WERI-Rb-1 (cell line): Measurements from ENCODE around the gene THRSP.

Experiments
- DNase-seq: peaks from one replicate; pipeline ENCODE4 v3.0.0-alpha.2; 2020
- H3K27ac ChIP-seq: fragments of 250-450 bp; sonication (Bioruptor Pico); 2 replicates; pipeline ENCODE4 v1.5.1; 2020; ENCODE audit warnings: mild to moderate bottlenecking, moderate library complexity
- H3K27me3 ChIP-seq: fragments of 250-450 bp; sonication (Bioruptor Pico); 2 replicates; pipeline ENCODE4 v1.5.1; 2021; ENCODE audit warnings: mild to moderate bottlenecking, low read depth, moderate library complexity; ENCODE audit not compliant: insufficient read depth, severe bottlenecking
- H3K36me3 ChIP-seq: fragments of 250-450 bp; sonication (Bioruptor Pico); 2 replicates; pipeline ENCODE4 v1.5.1; 2020; ENCODE audit warnings: mild to moderate bottlenecking, moderate library complexity
- H3K4me3 ChIP-seq: 2 replicates; pipeline ENCODE4 v1.5.1; 2011; ENCODE audit warnings: low read depth, mild to moderate bottlenecking, control low read depth, low read length
- H3K9me3 ChIP-seq: fragments of 250-450 bp; sonication (Bioruptor Pico); 2 replicates; pipeline ENCODE4 v1.5.1; 2021; ENCODE audit warnings: mild to moderate bottlenecking, moderate library complexity; ENCODE audit not compliant: severe bottlenecking
- TF ChIP-seq, protein P1 (sequence below): IDR thresholded peaks from 2 replicates; pipeline ENCODE4 v1.5.1; 2011; ENCODE audit warnings: low read depth, mild to moderate bottlenecking, control low read depth, inconsistent platforms, low read length

The THRSP gene

DNA sequence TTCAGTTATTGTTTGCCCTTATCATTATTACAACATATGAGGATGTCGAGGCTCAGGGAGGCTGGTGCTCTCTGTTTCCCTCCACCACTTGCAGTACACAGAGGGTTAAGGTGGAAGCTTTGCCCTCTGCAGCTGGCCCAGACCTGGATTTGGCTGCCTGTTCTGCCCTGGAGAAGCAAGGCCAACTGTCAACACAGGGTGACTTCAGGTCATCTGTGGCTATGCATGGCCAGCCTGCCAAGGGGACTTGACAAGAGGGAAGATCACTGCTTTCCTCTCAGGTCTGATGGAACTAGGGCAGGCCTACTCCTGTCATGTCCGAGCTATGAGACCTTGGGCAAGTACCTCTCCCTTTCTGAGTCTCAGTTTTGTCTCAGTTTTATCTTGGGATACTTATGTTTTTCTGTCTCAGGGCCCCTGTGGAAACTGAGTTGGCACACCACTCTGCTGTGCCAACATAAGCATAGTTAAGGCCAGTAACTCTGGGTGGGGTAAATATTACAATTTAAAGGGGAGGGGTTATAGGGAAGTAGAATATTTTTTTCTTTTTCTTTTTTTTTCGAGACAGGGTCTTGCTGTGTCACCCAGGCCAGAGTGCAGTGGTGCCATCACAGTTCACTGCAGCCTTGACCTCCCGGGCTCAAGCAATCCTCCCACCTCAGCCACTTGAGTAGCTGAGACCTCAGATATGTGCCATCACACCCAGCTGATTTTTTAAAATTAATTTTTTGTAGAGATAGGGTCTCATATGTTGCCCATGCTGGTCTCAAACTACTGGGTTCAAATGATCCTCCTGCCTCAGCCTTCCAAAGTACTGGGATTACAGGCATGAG, 2.4 kb upstream of the THRSP start:
- TF ChIP-seq, protein P1, sequence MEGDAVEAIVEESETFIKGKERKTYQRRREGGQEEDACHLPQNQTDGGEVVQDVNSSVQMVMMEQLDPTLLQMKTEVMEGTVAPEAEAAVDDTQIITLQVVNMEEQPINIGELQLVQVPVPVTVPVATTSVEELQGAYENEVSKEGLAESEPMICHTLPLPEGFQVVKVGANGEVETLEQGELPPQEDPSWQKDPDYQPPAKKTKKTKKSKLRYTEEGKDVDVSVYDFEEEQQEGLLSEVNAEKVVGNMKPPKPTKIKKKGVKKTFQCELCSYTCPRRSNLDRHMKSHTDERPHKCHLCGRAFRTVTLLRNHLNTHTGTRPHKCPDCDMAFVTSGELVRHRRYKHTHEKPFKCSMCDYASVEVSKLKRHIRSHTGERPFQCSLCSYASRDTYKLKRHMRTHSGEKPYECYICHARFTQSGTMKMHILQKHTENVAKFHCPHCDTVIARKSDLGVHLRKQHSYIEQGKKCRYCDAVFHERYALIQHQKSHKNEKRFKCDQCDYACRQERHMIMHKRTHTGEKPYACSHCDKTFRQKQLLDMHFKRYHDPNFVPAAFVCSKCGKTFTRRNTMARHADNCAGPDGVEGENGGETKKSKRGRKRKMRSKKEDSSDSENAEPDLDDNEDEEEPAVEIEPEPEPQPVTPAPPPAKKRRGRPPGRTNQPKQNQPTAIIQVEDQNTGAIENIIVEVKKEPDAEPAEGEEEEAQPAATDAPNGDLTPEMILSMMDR: no peak
- peak; percentile 90 for DNase-seq

DNA sequence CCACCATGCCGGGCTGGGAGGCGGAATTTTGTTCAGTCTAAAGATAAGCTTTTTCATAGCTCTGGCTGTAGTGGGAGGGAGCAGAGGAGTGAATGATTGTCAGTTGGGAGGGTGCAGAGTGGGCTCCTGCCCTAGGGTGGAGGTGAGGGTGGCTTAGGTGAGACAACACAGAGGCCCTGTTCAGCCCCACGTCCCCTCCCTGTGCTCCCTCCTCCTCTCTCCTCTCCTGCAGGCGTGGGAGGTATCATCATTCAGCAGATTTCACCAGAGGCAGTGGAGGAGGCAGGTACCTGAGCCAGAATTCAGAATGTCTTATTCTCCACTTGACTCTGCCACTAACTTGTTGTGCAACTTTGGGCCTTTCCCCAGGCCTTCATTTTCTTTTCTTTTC, 1.7 kb upstream of the THRSP start:
- Histone ChIP-seq H3K9me3 (no peaks in the 10 kb centered on the region), H3K4me3 (no peak overlapping the region), H3K27ac (peak overlapping the region; percentile 85), H3K27me3 (no peaks in the 10 kb centered on the region), H3K36me3 (peaks cover 4% of the 10 kb centered on the region)
- TF ChIP-seq, protein P1: no peak
- peak; percentile 41 for DNase-seq

More for the DNA sequence above, 2.4 kb upstream of the THRSP start:
- peak overlapping the region; percentile 85 for H3K27ac ChIP-seq
- H3K9me3 ChIP-seq: no peaks in the 10 kb centered on the region
- H3K36me3 ChIP-seq: peaks cover 2% of the 10 kb centered on the region; the same call in 1 of the 2 replicates
- H3K4me3 ChIP-seq: no peak overlapping the region
- no peaks in the 10 kb centered on the region for H3K27me3 ChIP-seq

DNA sequence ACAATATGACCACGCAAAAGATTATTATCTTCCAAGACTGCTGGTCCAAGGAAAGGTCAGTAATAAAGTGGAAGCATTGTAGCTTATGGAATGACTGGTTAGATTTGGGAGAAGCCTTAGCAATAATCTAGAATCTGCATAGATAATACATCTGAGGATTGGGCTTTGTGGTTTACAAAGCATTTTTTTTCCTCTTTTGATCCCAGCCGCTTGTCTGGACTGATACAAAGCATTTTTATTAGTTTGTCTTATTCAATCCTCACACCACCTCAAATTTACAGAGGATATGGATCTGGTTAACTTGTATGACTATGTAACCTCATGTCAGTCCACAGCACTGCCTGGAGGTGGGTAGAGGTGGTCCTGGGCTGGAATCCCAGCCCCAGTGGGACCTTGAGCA, 990 bp upstream of the THRSP start:
- no peaks in the 10 kb centered on the region for H3K27me3 ChIP-seq
- no peaks in the 10 kb centered on the region for H3K9me3 ChIP-seq
- peak overlapping the region; percentile 34; the same call in 1 of the 2 replicates for H3K27ac ChIP-seq
- no peak for DNase-seq
- TF ChIP-seq, protein P1: no peak
- no peak overlapping the region for H3K4me3 ChIP-seq
- peaks cover 12% of the 10 kb centered on the region for H3K36me3 ChIP-seq

DNA sequence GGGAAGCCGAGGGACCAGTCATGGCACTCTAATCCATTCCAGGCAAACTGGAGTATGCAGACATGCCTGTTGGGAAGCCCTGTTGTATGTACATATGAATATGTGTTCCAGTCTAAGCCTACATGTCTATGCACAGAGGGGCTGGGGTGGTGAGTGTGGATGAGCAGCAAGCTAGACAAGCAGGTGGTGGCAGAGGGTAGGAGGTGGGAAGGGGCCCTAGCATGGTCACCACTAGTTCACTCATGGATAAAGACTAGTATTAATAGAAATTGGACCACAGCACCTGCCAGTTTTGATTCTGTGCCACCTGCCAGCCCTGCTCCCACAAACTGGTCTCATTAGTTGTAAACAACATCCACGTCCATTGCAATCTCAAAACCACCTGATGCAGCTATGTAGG, 1.5 kb downstream of the THRSP start:
- H3K27ac ChIP-seq: no peak overlapping the region
- TF ChIP-seq, protein P1: no peak
- H3K4me3 ChIP-seq: no peak overlapping the region
- H3K27me3 ChIP-seq: no peaks in the 10 kb centered on the region
- no peak for DNase-seq
- H3K36me3 ChIP-seq: peaks cover 30% of the 10 kb centered on the region
- no peaks in the 10 kb centered on the region for H3K9me3 ChIP-seq

DNA sequence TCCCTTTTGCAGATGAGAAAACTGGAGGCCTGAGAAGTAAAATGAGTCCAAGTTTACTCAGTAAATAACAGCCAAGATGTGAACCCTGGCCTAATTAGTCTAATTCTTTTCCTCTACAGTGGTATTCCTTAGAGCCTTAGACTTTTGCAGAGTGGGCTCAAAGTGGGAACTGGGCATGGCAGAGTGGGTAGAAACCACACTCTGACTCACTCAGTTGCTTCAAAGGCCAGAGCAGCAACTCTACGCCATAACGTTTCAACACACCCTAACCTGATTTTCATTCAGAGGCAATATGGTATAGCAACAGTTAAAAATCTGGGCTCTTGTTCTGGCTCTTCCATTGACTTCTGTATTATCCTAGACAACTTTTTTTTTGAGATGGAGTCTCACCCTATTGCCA, 2.8 kb downstream of the THRSP start:
- no peak for DNase-seq
- H3K4me3 ChIP-seq: no peak overlapping the region
- TF ChIP-seq, protein P1: no peak
- no peak overlapping the region for H3K27ac ChIP-seq
- peaks cover 42% of the 10 kb centered on the region for H3K36me3 ChIP-seq
- H3K9me3 ChIP-seq: no peaks in the 10 kb centered on the region
- H3K27me3 ChIP-seq: no peaks in the 10 kb centered on the region
